HepG2 (cell line): ENCODE measurements around the gene SULT2B1. TPM values are rescaled to one million over a fixed set of nuclear protein-coding genes. Genes with fewer than 3 reads are reported as not detected.
A peak's percentile ranks its signal among the peaks of the same experiment; 100 is the strongest.

Experiments used
- ELF1 ChIP-seq: sonication (generic); formaldehyde crosslinking; IDR thresholded peaks from 2 replicates; pipeline ENCODE4 v1.4.0; 2020; ENCODE audit warnings: missing genetic modification reagents
- KDM4B ChIP-seq: sonication (generic); formaldehyde crosslinking; IDR thresholded peaks from 2 replicates; pipeline ENCODE4 v1.4.0; 2020; ENCODE audit warnings: missing genetic modification reagents
- MTA1 ChIP-seq: sonication (generic); formaldehyde crosslinking; IDR thresholded peaks from 2 replicates; pipeline ENCODE4 v1.4.0; 2020; ENCODE audit warnings: missing genetic modification reagents, mild to moderate bottlenecking, borderline replicate concordance
- RARG ChIP-seq: sonication (generic); formaldehyde crosslinking; IDR thresholded peaks from 2 replicates; pipeline ENCODE4 v1.4.0; 2020; ENCODE audit warnings: low read depth, mild to moderate bottlenecking, missing genetic modification reagents
- SALL2 ChIP-seq: sonication (generic); formaldehyde crosslinking; IDR thresholded peaks from 2 replicates; pipeline ENCODE4 v1.8.1; 2023; ENCODE audit warnings: mild to moderate bottlenecking, missing genetic modification reagents, inconsistent platforms
- TMF1 ChIP-seq: sonication (generic); formaldehyde crosslinking; IDR thresholded peaks from 2 replicates; pipeline ENCODE4 v1.8.1; 2022; ENCODE audit warnings: low read depth, missing genetic modification reagents
- U2AF2 ChIP-seq: fragments of 200-400 bp; formaldehyde crosslinking; IDR thresholded peaks from 2 replicates; pipeline ENCODE4 v1.6.1; 2017; ENCODE audit warnings: low read depth, mild to moderate bottlenecking, low read length
- XRCC5 ChIP-seq: fragments of 200-400 bp; formaldehyde crosslinking; optimal IDR thresholded peaks from 2 replicates; pipeline ENCODE3; 2017; ENCODE audit warnings: mild to moderate bottlenecking, low read length
- ZNF260 ChIP-seq: sonication (generic); formaldehyde crosslinking; IDR thresholded peaks from 2 replicates; pipeline ENCODE4 v1.4.0; 2020; ENCODE audit warnings: missing genetic modification reagents, low read depth, mild to moderate bottlenecking, borderline replicate concordance
- ZNF329 ChIP-seq: sonication (generic); formaldehyde crosslinking; IDR thresholded peaks from 2 replicates; pipeline ENCODE4 v1.9.0; 2021; ENCODE audit warnings: low read depth, mild to moderate bottlenecking, missing genetic modification reagents
- ZNF572 ChIP-seq: sonication (generic); formaldehyde crosslinking; IDR thresholded peaks from 2 replicates; pipeline ENCODE4 v1.5.1; 2020; ENCODE audit warnings: mild to moderate bottlenecking, missing genetic modification reagents
- ZSCAN25 ChIP-seq: sonication (generic); formaldehyde crosslinking; IDR thresholded peaks from 2 replicates; pipeline ENCODE4 v1.8.0; 2022; ENCODE audit warnings: mild to moderate bottlenecking, missing genetic modification reagents
- ZSCAN29 ChIP-seq: sonication (generic); formaldehyde crosslinking; conservative IDR thresholded peaks from 2 replicates; pipeline ENCODE4 v1.4.0; 2020; ENCODE audit warnings: mild to moderate bottlenecking, missing genetic modification reagents
- polyA plus RNA-seq, 8 experiments: library from polyadenylated mRNA; depleted of rRNA in 3 of 8; stranded (reverse) in 7 of 8; unstranded in 1 of 8; fragments of >200 nt; fragmentation: Illumina TruSeq in 4 of 8; extraction: Trizol in 4 of 8; gene quantifications; 2 replicates each; pipeline versions ENCODE4 v1.2.1 to v1.2.3, GENCODE V29; 2011 to 2016; ENCODE audit warnings: low read depth in 4 of 8, missing spikeins in 1 of 8, mixed read lengths in 1 of 8; ENCODE audit not compliant: insufficient read depth in 1 of 8
- total RNA-seq, 5 experiments: library from RNA; depleted of rRNA; stranded (reverse); fragments of >200 nt; fragmentation: Illumina TruSeq; extraction: Trizol; gene quantifications; 2 replicates each; pipeline ENCODE4 v1.2.3, GENCODE V29; 2016; ENCODE audit warnings: low read depth in 1 of 5
- TF ChIP-seq, protein P1 (sequence below): sonication (generic); formaldehyde crosslinking; IDR thresholded peaks from 2 replicates; pipeline ENCODE4 v1.8.1; 2023; ENCODE audit warnings: mild to moderate bottlenecking, missing genetic modification reagents, borderline replicate concordance
- TF ChIP-seq, protein P2 (sequence below): sonication (generic); formaldehyde crosslinking; IDR thresholded peaks from 2 replicates; pipeline ENCODE4 v1.9.0; 2021; ENCODE audit warnings: missing genetic modification reagents, borderline replicate concordance
- TF ChIP-seq, protein P3 (sequence below): sonication (generic); formaldehyde crosslinking; IDR thresholded peaks from 2 replicates; pipeline ENCODE4 v1.5.1; 2020; ENCODE audit warnings: mild to moderate bottlenecking, missing genetic modification reagents
- TF ChIP-seq, protein P4 (sequence below): sonication (generic); formaldehyde crosslinking; IDR thresholded peaks from 2 replicates; pipeline ENCODE4 v1.5.0; 2020; ENCODE audit warnings: mild to moderate bottlenecking, missing genetic modification reagents, moderate library complexity

The SULT2B1 gene
- total and polyA plus RNA-seq, 2 of the 13 experiments (the other 11 are each of a cell fraction or from before 2014, with no cell fraction given) = 0.13 TPM; not detected in 1

DNA sequence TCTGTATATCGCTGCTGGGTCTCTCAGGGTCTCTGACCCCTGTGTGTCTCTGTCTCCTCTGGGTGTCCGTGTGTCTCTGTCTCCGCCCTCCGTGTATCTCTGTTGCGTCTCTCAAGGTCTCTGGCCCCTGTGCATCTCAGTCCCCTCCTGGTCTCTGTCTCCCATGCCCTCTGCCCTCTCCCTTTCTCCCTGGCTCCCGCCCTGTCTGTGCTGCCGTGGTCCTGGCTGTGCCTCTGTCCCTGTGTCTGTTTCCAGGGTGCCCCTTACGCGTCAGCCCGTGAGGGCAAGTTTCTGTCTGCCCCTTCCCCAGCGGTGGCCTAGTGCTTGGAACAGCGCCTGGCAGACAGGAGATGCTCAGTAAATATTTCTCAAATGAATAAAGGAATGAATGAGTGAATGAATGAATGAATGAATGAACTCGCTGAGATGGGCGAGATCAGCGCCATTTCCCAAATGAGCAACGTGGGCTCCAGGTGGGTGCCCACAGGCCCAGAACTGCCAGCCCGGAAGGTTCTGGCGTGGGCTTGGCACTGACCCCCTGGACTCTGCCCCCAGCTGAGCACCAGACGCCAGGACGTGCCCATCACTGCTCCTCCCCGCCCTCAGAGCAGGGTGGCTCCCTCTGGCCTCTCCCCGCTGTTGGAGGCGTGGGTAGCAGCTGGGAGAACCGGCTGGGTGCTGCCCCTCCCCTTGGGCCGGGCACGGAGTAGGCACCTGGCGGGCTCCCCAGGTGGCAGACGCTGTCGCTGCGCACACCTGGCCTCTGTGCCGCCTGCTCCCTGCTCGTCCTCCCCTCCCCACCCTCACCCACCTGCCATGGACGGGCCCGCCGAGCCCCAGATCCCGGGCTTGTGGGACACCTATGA is at the start of gene SULT2B1 (continued):
- TF ChIP-seq ZNF329 (no peak), ZNF572 (no peak), ZSCAN25 (CRISPR knock-in tag) (no peak), KDM4B (CRISPR knock-in tag) (no peak), RARG (CRISPR knock-in tag) (no peak), ZNF260 (CRISPR knock-in tag) (no peak), ELF1 (CRISPR knock-in tag) (no peak), U2AF2 (no peak), TMF1 (CRISPR knock-in tag) (no peak), ZSCAN29 (CRISPR knock-in tag) (no peak), MTA1 (CRISPR knock-in tag) (no peak), SALL2 (CRISPR knock-in tag) (no peak), XRCC5 (peak; percentile 13)
- TF ChIP-seq, protein P1, sequence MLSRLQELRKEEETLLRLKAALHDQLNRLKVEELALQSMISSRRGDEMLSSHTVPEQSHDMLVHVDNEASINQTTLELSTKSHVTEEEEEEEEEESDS (CRISPR knock-in tag) = no peak
- TF ChIP-seq, protein P2, sequence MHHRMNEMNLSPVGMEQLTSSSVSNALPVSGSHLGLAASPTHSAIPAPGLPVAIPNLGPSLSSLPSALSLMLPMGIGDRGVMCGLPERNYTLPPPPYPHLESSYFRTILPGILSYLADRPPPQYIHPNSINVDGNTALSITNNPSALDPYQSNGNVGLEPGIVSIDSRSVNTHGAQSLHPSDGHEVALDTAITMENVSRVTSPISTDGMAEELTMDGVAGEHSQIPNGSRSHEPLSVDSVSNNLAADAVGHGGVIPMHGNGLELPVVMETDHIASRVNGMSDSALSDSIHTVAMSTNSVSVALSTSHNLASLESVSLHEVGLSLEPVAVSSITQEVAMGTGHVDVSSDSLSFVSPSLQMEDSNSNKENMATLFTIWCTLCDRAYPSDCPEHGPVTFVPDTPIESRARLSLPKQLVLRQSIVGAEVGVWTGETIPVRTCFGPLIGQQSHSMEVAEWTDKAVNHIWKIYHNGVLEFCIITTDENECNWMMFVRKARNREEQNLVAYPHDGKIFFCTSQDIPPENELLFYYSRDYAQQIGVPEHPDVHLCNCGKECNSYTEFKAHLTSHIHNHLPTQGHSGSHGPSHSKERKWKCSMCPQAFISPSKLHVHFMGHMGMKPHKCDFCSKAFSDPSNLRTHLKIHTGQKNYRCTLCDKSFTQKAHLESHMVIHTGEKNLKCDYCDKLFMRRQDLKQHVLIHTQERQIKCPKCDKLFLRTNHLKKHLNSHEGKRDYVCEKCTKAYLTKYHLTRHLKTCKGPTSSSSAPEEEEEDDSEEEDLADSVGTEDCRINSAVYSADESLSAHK (CRISPR knock-in tag) = no peak
- TF ChIP-seq, protein P3, sequence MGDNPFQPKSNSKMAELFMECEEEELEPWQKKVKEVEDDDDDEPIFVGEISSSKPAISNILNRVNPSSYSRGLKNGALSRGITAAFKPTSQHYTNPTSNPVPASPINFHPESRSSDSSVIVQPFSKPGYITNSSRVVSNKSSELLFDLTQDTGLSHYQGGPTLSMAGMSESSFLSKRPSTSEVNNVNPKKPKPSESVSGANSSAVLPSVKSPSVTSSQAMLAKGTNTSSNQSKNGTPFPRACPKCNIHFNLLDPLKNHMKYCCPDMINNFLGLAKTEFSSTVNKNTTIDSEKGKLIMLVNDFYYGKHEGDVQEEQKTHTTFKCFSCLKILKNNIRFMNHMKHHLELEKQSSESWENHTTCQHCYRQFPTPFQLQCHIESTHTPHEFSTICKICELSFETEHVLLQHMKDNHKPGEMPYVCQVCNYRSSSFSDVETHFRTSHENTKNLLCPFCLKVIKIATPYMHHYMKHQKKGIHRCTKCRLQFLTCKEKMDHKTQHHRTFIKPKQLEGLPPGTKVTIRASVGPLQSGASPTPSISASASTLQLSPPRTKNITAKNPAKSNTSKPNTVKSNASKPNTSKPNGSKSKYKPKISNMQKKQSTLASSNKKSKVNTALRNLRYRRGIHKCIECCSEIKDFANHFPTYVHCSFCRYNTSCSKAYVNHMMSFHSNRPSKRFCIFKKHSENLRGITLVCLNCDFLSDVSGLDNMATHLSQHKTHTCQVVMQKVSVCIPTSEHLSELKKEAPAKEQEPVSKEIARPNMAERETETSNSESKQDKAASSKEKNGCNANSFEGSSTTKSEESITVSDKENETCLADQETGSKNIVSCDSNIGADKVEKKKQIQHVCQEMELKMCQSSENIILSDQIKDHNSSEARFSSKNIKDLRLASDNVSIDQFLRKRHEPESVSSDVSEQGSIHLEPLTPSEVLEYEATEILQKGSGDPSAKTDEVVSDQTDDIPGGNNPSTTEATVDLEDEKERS = no peak
- TF ChIP-seq, protein P4, sequence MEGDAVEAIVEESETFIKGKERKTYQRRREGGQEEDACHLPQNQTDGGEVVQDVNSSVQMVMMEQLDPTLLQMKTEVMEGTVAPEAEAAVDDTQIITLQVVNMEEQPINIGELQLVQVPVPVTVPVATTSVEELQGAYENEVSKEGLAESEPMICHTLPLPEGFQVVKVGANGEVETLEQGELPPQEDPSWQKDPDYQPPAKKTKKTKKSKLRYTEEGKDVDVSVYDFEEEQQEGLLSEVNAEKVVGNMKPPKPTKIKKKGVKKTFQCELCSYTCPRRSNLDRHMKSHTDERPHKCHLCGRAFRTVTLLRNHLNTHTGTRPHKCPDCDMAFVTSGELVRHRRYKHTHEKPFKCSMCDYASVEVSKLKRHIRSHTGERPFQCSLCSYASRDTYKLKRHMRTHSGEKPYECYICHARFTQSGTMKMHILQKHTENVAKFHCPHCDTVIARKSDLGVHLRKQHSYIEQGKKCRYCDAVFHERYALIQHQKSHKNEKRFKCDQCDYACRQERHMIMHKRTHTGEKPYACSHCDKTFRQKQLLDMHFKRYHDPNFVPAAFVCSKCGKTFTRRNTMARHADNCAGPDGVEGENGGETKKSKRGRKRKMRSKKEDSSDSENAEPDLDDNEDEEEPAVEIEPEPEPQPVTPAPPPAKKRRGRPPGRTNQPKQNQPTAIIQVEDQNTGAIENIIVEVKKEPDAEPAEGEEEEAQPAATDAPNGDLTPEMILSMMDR (CRISPR knock-in tag) = no peak
- TF ChIP-seq, all 625 proteins: peak for 9
